NCI-H2081 (cell line): ENCODE measurements around the gene C11orf86.
"Not testable (repeated sequence)": the region's sequence is repeated elsewhere in the genome, so short reads cannot be mapped to it uniquely, and the experiment has no call there.

Source experiments
- DNase-seq, 2 experiments: peaks; one replicate each; lab custom pipeline; 2025; lab: John Stamatoyannopoulos, UW

C11orf86 gene

GRCh38 chr11:66974724-66975404, at the start of gene C11orf86:
TSS of gene C11orf86 (plus strand) at chr11:66975304. CDS start at chr11:66975363, 59 bp downstream.
- no peak for DNase-seq

GRCh38 chr11:66929753-66930152, 45.4 kb upstream of the C11orf86 start:
- no peak for DNase-seq

- no peak for DNase-seq
Observed at GRCh38 chr11:66932543-66932942, 42.6 kb upstream of the C11orf86 start.

GRCh38 chr11:66933531-66933930, 41.6 kb upstream of the C11orf86 start:
- no peak for DNase-seq

- no peak for DNase-seq
Observed at GRCh38 chr11:66934950-66935779, 39.9 kb upstream of the C11orf86 start.

- no peak for DNase-seq
Observed at GRCh38 chr11:66936311-66936711, 38.8 kb upstream of the C11orf86 start.

GRCh38 chr11:66937193-66937733, 37.8 kb upstream of the C11orf86 start:
- no peak for DNase-seq

- no peak for DNase-seq
Observed at GRCh38 chr11:66938582-66939135, 36.4 kb upstream of the C11orf86 start.

GRCh38 chr11:66950112-66950535, 25.0 kb upstream of the C11orf86 start:
- DNase-seq = peak in 1 of 2 experiments; percentile 7

GRCh38 chr11:66951135-66951534, 24.0 kb upstream of the C11orf86 start:
- DNase-seq = no peak

- peak in 1 of 2 experiments; percentile 59 for DNase-seq
Observed at GRCh38 chr11:66951927-66952337, 23.2 kb upstream of the C11orf86 start.

- DNase-seq = no peak
Observed at GRCh38 chr11:66953081-66953833, 21.8 kb upstream of the C11orf86 start.

- no peak for DNase-seq
Observed at GRCh38 chr11:66956689-66957290, 18.3 kb upstream of the C11orf86 start.

GRCh38 chr11:66957971-66958231, 17.2 kb upstream of the C11orf86 start:
- DNase-seq = no peak

- DNase-seq = peak; percentile 99
Observed at GRCh38 chr11:66958232-66958955, 16.7 kb upstream of the C11orf86 start, which contains the start of gene PC. TSS of gene PC (minus strand) at chr11:66958383. CDS start at chr11:66872159, 86,224 bp downstream.

GRCh38 chr11:66958956-66959274, 16.2 kb upstream of the C11orf86 start:
- DNase-seq = no peak

GRCh38 chr11:66961691-66962213, 13.4 kb upstream of the C11orf86 start:
- DNase-seq = not testable (repeated sequence)

- DNase-seq = no peak
Observed at GRCh38 chr11:66962247-66962646, 12.9 kb upstream of the C11orf86 start.

- no peak for DNase-seq
Observed at GRCh38 chr11:66962801-66963200, 12.3 kb upstream of the C11orf86 start.

GRCh38 chr11:66964495-66964894, 10.6 kb upstream of the C11orf86 start:
- DNase-seq = no peak

- no peak for DNase-seq
Observed at GRCh38 chr11:66966351-66966750, 8.8 kb upstream of the C11orf86 start.
